ENCODE data around the gene IQCK. TPM values are rescaled to one million over a fixed set of nuclear protein-coding genes. Genes with fewer than 3 reads are reported as not detected.

IQCK gene
- total and polyA plus RNA-seq, 2 experiments from 2014 or later: 7.2 to 11.8 TPM

DNA sequence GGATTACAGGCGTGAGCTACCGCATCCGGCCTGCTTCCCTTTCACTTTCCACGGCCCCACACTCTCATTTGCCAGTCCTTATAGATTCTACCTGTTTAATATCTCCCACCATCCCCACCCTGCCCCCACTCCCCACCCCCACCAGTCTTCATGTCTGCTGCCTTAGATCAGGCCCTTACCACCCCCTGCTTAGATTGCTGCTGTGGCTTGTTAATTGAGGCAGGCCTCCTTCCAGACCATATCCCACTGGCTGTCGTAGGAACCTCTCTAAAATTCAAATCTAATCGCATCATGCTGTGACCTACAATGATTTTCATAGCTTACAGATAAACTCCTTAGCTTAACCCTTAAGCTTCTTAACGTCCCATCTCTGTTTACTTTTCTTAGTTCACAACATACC is 4.9 kb downstream of the IQCK start:
- Histone ChIP-seq H4K20me1 (ENCODE audit: insufficient read depth, poor library complexity, severe bottlenecking) (no peaks in the 10 kb centered on the region), H3K27ac (no peak overlapping the region), H3K4me2 (no peak overlapping the region), H3K79me2 (peaks cover 21% of the 10 kb centered on the region), H3K9me2 (replicated peaks; ENCODE audit: insufficient read depth) (no peaks in the 10 kb centered on the region), H3K4me1 (ENCODE audit: insufficient read depth) (peaks cover 3% of the 10 kb centered on the region), H3K36me3 (replicated peaks; ENCODE audit: insufficient read depth, low read depth) (no peaks in the 10 kb centered on the region), H2AFZ (no peak overlapping the region), H3K27me3 (no peaks in the 10 kb centered on the region), H3K4me3 (no peak overlapping the region), H3K9me3 (ENCODE audit: low read depth) (no peaks in the 10 kb centered on the region)
- DNase-seq (ENCODE audit: low spot score): no peak
- TF ChIP-seq EZH2 (IDR thresholded peaks at IDR 0.05; ENCODE audit: borderline replicate concordance): no peak
- TF ChIP-seq, protein P1, sequence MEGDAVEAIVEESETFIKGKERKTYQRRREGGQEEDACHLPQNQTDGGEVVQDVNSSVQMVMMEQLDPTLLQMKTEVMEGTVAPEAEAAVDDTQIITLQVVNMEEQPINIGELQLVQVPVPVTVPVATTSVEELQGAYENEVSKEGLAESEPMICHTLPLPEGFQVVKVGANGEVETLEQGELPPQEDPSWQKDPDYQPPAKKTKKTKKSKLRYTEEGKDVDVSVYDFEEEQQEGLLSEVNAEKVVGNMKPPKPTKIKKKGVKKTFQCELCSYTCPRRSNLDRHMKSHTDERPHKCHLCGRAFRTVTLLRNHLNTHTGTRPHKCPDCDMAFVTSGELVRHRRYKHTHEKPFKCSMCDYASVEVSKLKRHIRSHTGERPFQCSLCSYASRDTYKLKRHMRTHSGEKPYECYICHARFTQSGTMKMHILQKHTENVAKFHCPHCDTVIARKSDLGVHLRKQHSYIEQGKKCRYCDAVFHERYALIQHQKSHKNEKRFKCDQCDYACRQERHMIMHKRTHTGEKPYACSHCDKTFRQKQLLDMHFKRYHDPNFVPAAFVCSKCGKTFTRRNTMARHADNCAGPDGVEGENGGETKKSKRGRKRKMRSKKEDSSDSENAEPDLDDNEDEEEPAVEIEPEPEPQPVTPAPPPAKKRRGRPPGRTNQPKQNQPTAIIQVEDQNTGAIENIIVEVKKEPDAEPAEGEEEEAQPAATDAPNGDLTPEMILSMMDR (IDR thresholded peaks at IDR 0.05; ENCODE audit: poor library complexity): no peak
- no peak for TF ChIP-seq EZH2phosphoT487 (IDR thresholded peaks at IDR 0.05; ENCODE audit: low read depth, severe bottlenecking, unreplicated experiment)
- 62% methylated on average over 6 of the region's 7 CpGs for WGBS (ENCODE audit: low lambda C conversion rate, missing lambda C conversion rate)

DNA sequence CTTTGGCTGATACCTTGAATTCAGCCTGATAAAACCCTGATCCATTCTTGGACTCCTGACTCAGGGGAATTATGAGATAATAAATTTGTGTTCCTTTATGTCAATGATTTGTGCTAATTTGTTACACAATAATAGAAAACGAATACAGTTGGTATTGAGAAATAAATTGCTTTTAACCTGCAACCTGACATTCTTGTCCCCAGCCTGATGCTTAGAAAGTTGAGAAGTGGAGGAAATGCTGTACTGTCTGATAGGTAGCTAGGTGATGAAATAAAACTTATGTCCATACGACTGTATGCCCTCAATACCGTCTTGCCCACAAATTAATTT is 10.5 kb downstream of the IQCK start:
- Histone ChIP-seq H3K36me3 (replicated peaks; ENCODE audit: insufficient read depth, low read depth) (no peaks in the 10 kb centered on the region), H3K9me2 (replicated peaks; ENCODE audit: insufficient read depth) (no peaks in the 10 kb centered on the region), H2AFZ (no peak overlapping the region), H3K4me1 (ENCODE audit: insufficient read depth) (no peaks in the 10 kb centered on the region), H3K9me3 (ENCODE audit: low read depth) (no peaks in the 10 kb centered on the region), H3K27ac (no peak overlapping the region), H4K20me1 (ENCODE audit: insufficient read depth, poor library complexity, severe bottlenecking) (no peaks in the 10 kb centered on the region), H3K27me3 (no peaks in the 10 kb centered on the region), H3K79me2 (no peaks in the 10 kb centered on the region), H3K4me2 (no peak overlapping the region), H3K4me3 (no peak overlapping the region)
- DNase-seq (ENCODE audit: low spot score): no peak
- 94% methylated on average over 3 of the region's 3 CpGs for WGBS (ENCODE audit: low lambda C conversion rate, missing lambda C conversion rate)
- TF ChIP-seq EZH2phosphoT487 (IDR thresholded peaks at IDR 0.05; ENCODE audit: low read depth, severe bottlenecking, unreplicated experiment) (no peak), EZH2 (IDR thresholded peaks at IDR 0.05; ENCODE audit: borderline replicate concordance) (no peak)
- TF ChIP-seq, protein P1 (IDR thresholded peaks at IDR 0.05; ENCODE audit: poor library complexity): no peak

DNA sequence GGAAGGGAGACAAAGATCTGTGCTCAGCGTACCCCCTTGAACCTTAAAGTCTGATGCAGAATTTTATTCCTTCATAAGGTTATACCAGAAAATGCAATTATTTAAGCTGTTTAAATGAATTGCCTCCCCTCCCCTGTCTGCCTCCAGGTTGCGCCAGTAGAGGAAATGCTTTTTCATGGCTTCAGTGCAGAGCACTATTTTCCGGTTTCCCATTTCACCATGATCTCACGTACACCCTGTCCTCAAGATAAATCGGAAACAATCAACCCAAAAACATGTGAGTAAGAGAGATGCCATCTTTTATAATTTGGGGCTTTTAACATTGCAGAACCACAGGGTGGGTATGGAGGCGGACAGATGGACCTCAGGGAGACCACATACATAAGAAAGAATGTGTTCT is 15.5 kb downstream of the IQCK start:
- Histone ChIP-seq H3K4me2 (no peak overlapping the region), H4K20me1 (ENCODE audit: insufficient read depth, poor library complexity, severe bottlenecking) (no peaks in the 10 kb centered on the region), H3K9me2 (replicated peaks; ENCODE audit: insufficient read depth) (no peaks in the 10 kb centered on the region), H3K79me2 (no peaks in the 10 kb centered on the region), H3K27me3 (no peaks in the 10 kb centered on the region), H3K9me3 (ENCODE audit: low read depth) (no peaks in the 10 kb centered on the region), H3K4me3 (no peak overlapping the region), H2AFZ (no peak overlapping the region), H3K27ac (no peak overlapping the region), H3K4me1 (ENCODE audit: insufficient read depth) (no peaks in the 10 kb centered on the region), H3K36me3 (replicated peaks; ENCODE audit: insufficient read depth, low read depth) (no peaks in the 10 kb centered on the region)
- 87% methylated on average over 6 of the region's 6 CpGs for WGBS (ENCODE audit: low lambda C conversion rate, missing lambda C conversion rate)
- DNase-seq (ENCODE audit: low spot score): no peak
- no peak for TF ChIP-seq EZH2 (IDR thresholded peaks at IDR 0.05; ENCODE audit: borderline replicate concordance)
- TF ChIP-seq, protein P1 (IDR thresholded peaks at IDR 0.05; ENCODE audit: poor library complexity): no peak
- TF ChIP-seq EZH2phosphoT487 (IDR thresholded peaks at IDR 0.05; ENCODE audit: low read depth, severe bottlenecking, unreplicated experiment): no peak

Data from hepatocyte (in vitro differentiated cells).